ENCODE measurements around the gene WNT7A. TPM values are rescaled to one million over a fixed set of nuclear protein-coding genes. Genes with fewer than 3 reads are reported as not detected.

The WNT7A gene
- total and polyA plus RNA-seq, 4 donors, result not detected

DNA sequence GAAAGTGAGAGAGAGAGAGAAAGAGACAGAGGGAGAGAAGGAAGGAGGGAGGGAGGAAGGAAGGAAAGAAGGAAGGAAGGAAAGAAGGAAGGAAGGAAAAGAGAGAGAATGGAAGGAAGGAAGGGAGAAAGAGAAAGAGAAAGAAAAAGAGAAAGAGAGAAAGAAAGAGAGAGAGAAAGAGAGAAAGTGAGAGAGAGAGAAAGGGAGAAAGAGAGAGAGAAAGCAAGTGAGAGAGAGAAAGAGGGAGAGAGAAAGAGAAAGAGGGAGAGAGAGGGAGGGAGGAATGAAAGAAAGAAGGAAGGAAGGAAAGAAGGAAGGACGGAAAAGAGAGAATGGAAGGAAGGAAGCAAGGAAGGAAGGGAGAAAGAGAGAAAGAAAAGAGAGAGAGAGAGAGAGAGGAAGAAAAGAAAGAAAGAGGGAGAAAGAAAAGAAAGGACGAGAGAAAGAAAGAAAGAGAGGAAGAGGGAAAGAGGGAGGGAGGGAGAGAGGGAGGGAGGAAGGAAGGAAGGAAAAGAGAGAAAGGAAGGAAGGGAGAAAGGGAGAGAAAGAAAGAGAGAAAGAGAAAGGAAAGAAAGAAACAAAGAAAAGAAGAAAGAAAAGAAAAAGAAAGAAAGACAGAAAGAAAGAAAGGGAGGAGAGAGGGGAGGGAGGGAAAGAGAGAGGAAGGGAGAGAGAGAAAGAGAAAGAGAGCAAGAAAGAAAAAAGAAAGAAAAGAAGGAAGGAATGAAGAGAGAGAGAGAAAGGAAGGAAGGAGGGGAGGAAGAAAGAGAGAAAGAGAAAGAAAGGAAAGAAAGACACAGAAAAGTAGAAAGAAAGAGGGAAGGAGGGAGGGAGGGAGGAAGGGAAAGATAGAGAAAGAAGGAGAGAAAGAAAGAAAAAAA, 10.8 kb downstream of the WNT7A start:
- WGBS, result 36% methylated on average over 2 of the region's 2 CpGs
- H3K4me1 ChIP-seq (ENCODE audit: control insufficient read depth in 4 of 4, insufficient read depth in 4 of 4, low read length in 3 of 4), result no peaks in the 10 kb centered on the region
- peaks cover 0 to 11% (median 0%) of the 10 kb centered on the region in 4 donors for H3K27me3 ChIP-seq (ENCODE audit: control insufficient read depth in 4 of 4, insufficient read depth in 4 of 4, low read length in 3 of 4)
- TF ChIP-seq, protein P1, sequence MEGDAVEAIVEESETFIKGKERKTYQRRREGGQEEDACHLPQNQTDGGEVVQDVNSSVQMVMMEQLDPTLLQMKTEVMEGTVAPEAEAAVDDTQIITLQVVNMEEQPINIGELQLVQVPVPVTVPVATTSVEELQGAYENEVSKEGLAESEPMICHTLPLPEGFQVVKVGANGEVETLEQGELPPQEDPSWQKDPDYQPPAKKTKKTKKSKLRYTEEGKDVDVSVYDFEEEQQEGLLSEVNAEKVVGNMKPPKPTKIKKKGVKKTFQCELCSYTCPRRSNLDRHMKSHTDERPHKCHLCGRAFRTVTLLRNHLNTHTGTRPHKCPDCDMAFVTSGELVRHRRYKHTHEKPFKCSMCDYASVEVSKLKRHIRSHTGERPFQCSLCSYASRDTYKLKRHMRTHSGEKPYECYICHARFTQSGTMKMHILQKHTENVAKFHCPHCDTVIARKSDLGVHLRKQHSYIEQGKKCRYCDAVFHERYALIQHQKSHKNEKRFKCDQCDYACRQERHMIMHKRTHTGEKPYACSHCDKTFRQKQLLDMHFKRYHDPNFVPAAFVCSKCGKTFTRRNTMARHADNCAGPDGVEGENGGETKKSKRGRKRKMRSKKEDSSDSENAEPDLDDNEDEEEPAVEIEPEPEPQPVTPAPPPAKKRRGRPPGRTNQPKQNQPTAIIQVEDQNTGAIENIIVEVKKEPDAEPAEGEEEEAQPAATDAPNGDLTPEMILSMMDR (IDR thresholded peaks at IDR 0.05; ENCODE audit: low read depth, low read length, missing input control), result no peak
- TF ChIP-seq TAF1 (conservative IDR thresholded peaks at IDR 0.05) (no peak), FOXA1 (IDR thresholded peaks at IDR 0.05) (no peak), NR2F2 (IDR thresholded peaks at IDR 0.05) (no peak), EGR1 (IDR thresholded peaks at IDR 0.05; ENCODE audit: low read depth in 2 of 2) (no peak), RXRA (IDR thresholded peaks at IDR 0.05) (no peak), FOXA2 (IDR thresholded peaks at IDR 0.05) (no peak), SP1 (IDR thresholded peaks at IDR 0.05) (no peak), JUND (IDR thresholded peaks at IDR 0.05) (no peak), GABPA (IDR thresholded peaks at IDR 0.05 in 1 of 2, conservative IDR thresholded peaks at IDR 0.05 in 1 of 2) (no peak), HNF4G (IDR thresholded peaks at IDR 0.05) (no peak), RAD21 (IDR thresholded peaks at IDR 0.05) (no peak), YY1 (IDR thresholded peaks at IDR 0.05) (no peak)
- TF ChIP-seq, protein P2, sequence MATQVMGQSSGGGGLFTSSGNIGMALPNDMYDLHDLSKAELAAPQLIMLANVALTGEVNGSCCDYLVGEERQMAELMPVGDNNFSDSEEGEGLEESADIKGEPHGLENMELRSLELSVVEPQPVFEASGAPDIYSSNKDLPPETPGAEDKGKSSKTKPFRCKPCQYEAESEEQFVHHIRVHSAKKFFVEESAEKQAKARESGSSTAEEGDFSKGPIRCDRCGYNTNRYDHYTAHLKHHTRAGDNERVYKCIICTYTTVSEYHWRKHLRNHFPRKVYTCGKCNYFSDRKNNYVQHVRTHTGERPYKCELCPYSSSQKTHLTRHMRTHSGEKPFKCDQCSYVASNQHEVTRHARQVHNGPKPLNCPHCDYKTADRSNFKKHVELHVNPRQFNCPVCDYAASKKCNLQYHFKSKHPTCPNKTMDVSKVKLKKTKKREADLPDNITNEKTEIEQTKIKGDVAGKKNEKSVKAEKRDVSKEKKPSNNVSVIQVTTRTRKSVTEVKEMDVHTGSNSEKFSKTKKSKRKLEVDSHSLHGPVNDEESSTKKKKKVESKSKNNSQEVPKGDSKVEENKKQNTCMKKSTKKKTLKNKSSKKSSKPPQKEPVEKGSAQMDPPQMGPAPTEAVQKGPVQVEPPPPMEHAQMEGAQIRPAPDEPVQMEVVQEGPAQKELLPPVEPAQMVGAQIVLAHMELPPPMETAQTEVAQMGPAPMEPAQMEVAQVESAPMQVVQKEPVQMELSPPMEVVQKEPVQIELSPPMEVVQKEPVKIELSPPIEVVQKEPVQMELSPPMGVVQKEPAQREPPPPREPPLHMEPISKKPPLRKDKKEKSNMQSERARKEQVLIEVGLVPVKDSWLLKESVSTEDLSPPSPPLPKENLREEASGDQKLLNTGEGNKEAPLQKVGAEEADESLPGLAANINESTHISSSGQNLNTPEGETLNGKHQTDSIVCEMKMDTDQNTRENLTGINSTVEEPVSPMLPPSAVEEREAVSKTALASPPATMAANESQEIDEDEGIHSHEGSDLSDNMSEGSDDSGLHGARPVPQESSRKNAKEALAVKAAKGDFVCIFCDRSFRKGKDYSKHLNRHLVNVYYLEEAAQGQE (IDR thresholded peaks at IDR 0.05), result no peak
- TF ChIP-seq, protein P3, sequence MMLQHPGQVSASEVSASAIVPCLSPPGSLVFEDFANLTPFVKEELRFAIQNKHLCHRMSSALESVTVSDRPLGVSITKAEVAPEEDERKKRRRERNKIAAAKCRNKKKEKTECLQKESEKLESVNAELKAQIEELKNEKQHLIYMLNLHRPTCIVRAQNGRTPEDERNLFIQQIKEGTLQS (IDR thresholded peaks at IDR 0.05), result no peak
- TF ChIP-seq, protein P4, sequence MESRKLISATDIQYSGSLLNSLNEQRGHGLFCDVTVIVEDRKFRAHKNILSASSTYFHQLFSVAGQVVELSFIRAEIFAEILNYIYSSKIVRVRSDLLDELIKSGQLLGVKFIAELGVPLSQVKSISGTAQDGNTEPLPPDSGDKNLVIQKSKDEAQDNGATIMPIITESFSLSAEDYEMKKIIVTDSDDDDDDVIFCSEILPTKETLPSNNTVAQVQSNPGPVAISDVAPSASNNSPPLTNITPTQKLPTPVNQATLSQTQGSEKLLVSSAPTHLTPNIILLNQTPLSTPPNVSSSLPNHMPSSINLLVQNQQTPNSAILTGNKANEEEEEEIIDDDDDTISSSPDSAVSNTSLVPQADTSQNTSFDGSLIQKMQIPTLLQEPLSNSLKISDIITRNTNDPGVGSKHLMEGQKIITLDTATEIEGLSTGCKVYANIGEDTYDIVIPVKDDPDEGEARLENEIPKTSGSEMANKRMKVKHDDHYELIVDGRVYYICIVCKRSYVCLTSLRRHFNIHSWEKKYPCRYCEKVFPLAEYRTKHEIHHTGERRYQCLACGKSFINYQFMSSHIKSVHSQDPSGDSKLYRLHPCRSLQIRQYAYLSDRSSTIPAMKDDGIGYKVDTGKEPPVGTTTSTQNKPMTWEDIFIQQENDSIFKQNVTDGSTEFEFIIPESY (IDR thresholded peaks at IDR 0.05), result no peak
- TF ChIP-seq, protein P5, sequence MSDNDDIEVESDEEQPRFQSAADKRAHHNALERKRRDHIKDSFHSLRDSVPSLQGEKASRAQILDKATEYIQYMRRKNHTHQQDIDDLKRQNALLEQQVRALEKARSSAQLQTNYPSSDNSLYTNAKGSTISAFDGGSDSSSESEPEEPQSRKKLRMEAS (IDR thresholded peaks at IDR 0.05), result no peak
- H3K9ac ChIP-seq (ENCODE audit: low read depth in 1 of 2, low read length in 2 of 2), result no peak overlapping the region
- H3K27ac ChIP-seq (ENCODE audit: low read depth in 1 of 2, low read length in 2 of 2), result no peak overlapping the region
- DNase-seq (ENCODE audit: low spot score), result no peak
- no peaks in the 10 kb centered on the region for H3K36me3 ChIP-seq (ENCODE audit: control insufficient read depth in 4 of 4, insufficient read depth in 3 of 4, low read depth in 1 of 4, low read length in 3 of 4)
- H3K9me3 ChIP-seq (ENCODE audit: control insufficient read depth in 4 of 4, low read length in 3 of 4), result peaks cover 0 to 12% (median 7%) of the 10 kb centered on the region in 4 donors
- H3K4me3 ChIP-seq (ENCODE audit: low read depth in 1 of 3, low read length in 3 of 3), result no peak overlapping the region

Data from liver (tissue), 9 donors.